ENCODE results near the gene ZMIZ1. TPM values are rescaled to one million over a fixed set of nuclear protein-coding genes. Genes with fewer than 3 reads are reported as not detected.

Gene ZMIZ1
- polyA plus RNA-seq, 1 donor: 44.4 TPM

GRCh38 chr10:79178614-79179163 lies 109.9 kb downstream of the ZMIZ1 start:
- peak; percentile 74 for DNase-seq

- DNase-seq: no peak
Observed at GRCh38 chr10:79179164-79179956, 110.6 kb downstream of the ZMIZ1 start.

GRCh38 chr10:79179957-79180309 lies 111.2 kb downstream of the ZMIZ1 start:
- DNase-seq: no peak

- no peak for DNase-seq
Observed at GRCh38 chr10:79180414-79181221, 111.9 kb downstream of the ZMIZ1 start.

- no peak for DNase-seq
Observed at GRCh38 chr10:79181227-79181626, 112.5 kb downstream of the ZMIZ1 start.

- no peak for DNase-seq
Observed at GRCh38 chr10:79181698-79182521, 113.1 kb downstream of the ZMIZ1 start.

GRCh38 chr10:79182781-79183467 lies 114.2 kb downstream of the ZMIZ1 start:
- DNase-seq: no peak

GRCh38 chr10:79183468-79183865 lies 114.7 kb downstream of the ZMIZ1 start:
- DNase-seq: no peak

- no peak for DNase-seq
Observed at GRCh38 chr10:79184145-79184625, 115.4 kb downstream of the ZMIZ1 start.

- no peak for DNase-seq
Observed at GRCh38 chr10:79184657-79185056, 115.9 kb downstream of the ZMIZ1 start.

- peak; percentile 60 for DNase-seq
Observed at GRCh38 chr10:79185067-79185774, 116.5 kb downstream of the ZMIZ1 start.

- DNase-seq: no peak
Observed at GRCh38 chr10:79185796-79186374, 117.1 kb downstream of the ZMIZ1 start.

- no peak for DNase-seq
Observed at GRCh38 chr10:79186486-79187120, 117.8 kb downstream of the ZMIZ1 start.

GRCh38 chr10:79187121-79187940 lies 118.6 kb downstream of the ZMIZ1 start:
- DNase-seq: no peak

- no peak for DNase-seq
Observed at GRCh38 chr10:79188154-79188965, 119.6 kb downstream of the ZMIZ1 start.

- DNase-seq: no peak
Observed at GRCh38 chr10:79189181-79189580, 120.4 kb downstream of the ZMIZ1 start.

GRCh38 chr10:79189853-79190435 lies 121.2 kb downstream of the ZMIZ1 start:
- no peak for DNase-seq

- no peak for DNase-seq
Observed at GRCh38 chr10:79190740-79191261, 122.0 kb downstream of the ZMIZ1 start.
